C4-2B (cell line): ENCODE data around the gene BMERB1.

ENCODE experiments used
- H3K27ac ChIP-seq: fragments of 450-650 bp; 2 replicates; pipeline ENCODE4 v1.5.1; 2017
- CTCF ChIP-seq: fragments of 450-650 bp; conservative IDR thresholded peaks from 2 replicates; pipeline ENCODE4 v1.5.1; 2017; ENCODE audit warnings: mild to moderate bottlenecking
- ZFX ChIP-seq: fragments of 450-650 bp; IDR thresholded peaks from 2 replicates; pipeline ENCODE4 v1.6.1; 2017

The BMERB1 gene

GRCh38 chr16:15594711-15595320 is 160.4 kb downstream of the BMERB1 start:
- no peak for TF ChIP-seq CTCF
- no peak overlapping the region for H3K27ac ChIP-seq

- TF ChIP-seq ZFX = no peak
- TF ChIP-seq CTCF = no peak
- H3K27ac ChIP-seq = no peak overlapping the region
Measured at GRCh38 chr16:15597135-15597534, 162.7 kb downstream of the BMERB1 start.

GRCh38 chr16:15597822-15598647 is 163.6 kb downstream of the BMERB1 start:
- TF ChIP-seq CTCF (no peak), ZFX (no peak)
- no peak overlapping the region for H3K27ac ChIP-seq

- no peak overlapping the region for H3K27ac ChIP-seq
- TF ChIP-seq ZFX (no peak), CTCF (no peak)
Measured at GRCh38 chr16:15598648-15599190, 164.3 kb downstream of the BMERB1 start.

GRCh38 chr16:15599303-15600070 is 165.1 kb downstream of the BMERB1 start:
- H3K27ac ChIP-seq = no peak overlapping the region
- TF ChIP-seq CTCF (no peak), ZFX (no peak)

GRCh38 chr16:15601212-15601879 is 167.0 kb downstream of the BMERB1 start:
- TF ChIP-seq ZFX = no peak
- H3K27ac ChIP-seq = no peak overlapping the region

- no peak overlapping the region for H3K27ac ChIP-seq
Measured at GRCh38 chr16:15602285-15603044, 168.1 kb downstream of the BMERB1 start.

More at GRCh38 chr16:15602285-15603044, 168.1 kb downstream of the BMERB1 start:
- TF ChIP-seq CTCF = no peak
- no peak for TF ChIP-seq ZFX
